T follicular helper cell (primary cell): ENCODE results near the gene ERBB4.
"Not testable (repeated sequence)": the region's sequence is repeated elsewhere in the genome, so short reads cannot be mapped to it uniquely, and the experiment has no call there.

Source experiments
- DNase-seq: peaks from one replicate; pipeline ENCODE4 v3.0.0-alpha.2; 2020; ENCODE audit warnings: low read depth

The ERBB4 gene

GRCh38 chr2:211609127-211609526 is 929.5 kb downstream of the ERBB4 start:
- DNase-seq: no peak

- no peak for DNase-seq
Measured at GRCh38 chr2:211599146-211599545, 939.5 kb downstream of the ERBB4 start.

- DNase-seq: no peak
Measured at GRCh38 chr2:211598238-211598637, 940.4 kb downstream of the ERBB4 start.

- DNase-seq: not testable (repeated sequence)
Measured at GRCh38 chr2:211592006-211592405, 946.6 kb downstream of the ERBB4 start.

GRCh38 chr2:211591426-211591825 is 947.2 kb downstream of the ERBB4 start:
- no peak for DNase-seq

- no peak for DNase-seq
Measured at GRCh38 chr2:211568439-211568838, 970.2 kb downstream of the ERBB4 start.

- no peak for DNase-seq
Measured at GRCh38 chr2:211564441-211564840, 974.2 kb downstream of the ERBB4 start.

GRCh38 chr2:211545582-211545981 is 993.0 kb downstream of the ERBB4 start:
- DNase-seq: no peak

- DNase-seq: no peak
Measured at GRCh38 chr2:211534632-211535031, 1004.0 kb downstream of the ERBB4 start.

GRCh38 chr2:211524248-211524647 is 1014.4 kb downstream of the ERBB4 start:
- DNase-seq: not testable (repeated sequence)

GRCh38 chr2:211516537-211516936 is 1022.1 kb downstream of the ERBB4 start:
- DNase-seq: no peak

- no peak for DNase-seq
Measured at GRCh38 chr2:211514049-211514448, 1024.6 kb downstream of the ERBB4 start.

- no peak for DNase-seq
Measured at GRCh38 chr2:211513446-211513845, 1025.2 kb downstream of the ERBB4 start.

GRCh38 chr2:211512806-211513205 is 1025.8 kb downstream of the ERBB4 start:
- DNase-seq: no peak

- DNase-seq: no peak
Measured at GRCh38 chr2:211503856-211504255, 1034.7 kb downstream of the ERBB4 start.

GRCh38 chr2:211503198-211503597 is 1035.4 kb downstream of the ERBB4 start:
- no peak for DNase-seq

- DNase-seq: no peak
Measured at GRCh38 chr2:211498551-211499205, 1039.9 kb downstream of the ERBB4 start.

GRCh38 chr2:211495339-211495738 is 1043.3 kb downstream of the ERBB4 start:
- no peak for DNase-seq

- no peak for DNase-seq
Measured at GRCh38 chr2:211494536-211494935, 1044.1 kb downstream of the ERBB4 start.

GRCh38 chr2:211494085-211494484 is 1044.5 kb downstream of the ERBB4 start:
- no peak for DNase-seq

- no peak for DNase-seq
Measured at GRCh38 chr2:211487733-211488132, 1050.9 kb downstream of the ERBB4 start.

GRCh38 chr2:211479536-211480150 is 1059.0 kb downstream of the ERBB4 start:
- no peak for DNase-seq

GRCh38 chr2:211477537-211478275 is 1060.9 kb downstream of the ERBB4 start:
- no peak for DNase-seq
